Measurements from ENCODE around the gene PKIG. TPM values are rescaled to one million over a fixed set of nuclear protein-coding genes. Genes with fewer than 3 reads are reported as not detected.

Gene PKIG
- total RNA-seq: 1.4 and 1.7 TPM in 2 replicates

DNA sequence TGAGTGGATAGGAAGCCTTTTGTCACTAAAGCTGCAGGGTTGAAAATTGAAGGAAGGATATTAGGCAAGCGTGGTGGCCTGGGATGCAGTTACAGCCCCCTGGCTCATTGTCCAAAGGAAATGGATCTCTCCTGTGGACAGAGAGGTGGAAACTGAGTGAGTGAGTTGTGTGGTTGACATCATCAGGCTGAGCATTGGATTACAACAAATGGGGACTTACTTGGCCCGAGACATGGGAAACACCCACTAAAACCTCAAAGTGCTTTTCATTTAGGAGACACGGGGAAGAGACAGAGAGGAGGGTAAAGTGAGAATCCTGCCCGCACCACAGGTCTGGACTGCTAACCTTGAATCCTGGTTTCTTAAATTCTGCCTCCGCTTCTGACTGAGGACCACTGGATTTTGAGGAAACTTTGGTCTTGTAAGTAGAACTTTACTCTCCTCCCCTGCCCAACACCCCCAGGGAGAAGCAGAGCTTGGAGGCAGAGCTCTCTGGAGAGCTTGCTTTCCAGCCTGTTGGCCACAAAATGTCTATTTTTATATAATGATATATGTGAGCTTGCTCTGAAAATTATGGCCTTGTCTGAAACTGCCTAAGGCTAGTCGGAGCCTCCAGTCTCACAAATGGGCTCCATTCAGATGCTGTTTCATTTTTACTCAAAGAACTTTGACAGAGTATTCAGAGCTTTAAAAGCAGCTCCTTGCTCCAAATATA is at the start of gene PKIG:
Gene PKIG, plus strand, starts transcription at position 269 of the 715 bp plus-strand sequence. CDS start 31,978 bp downstream, outside the sequence.
- no peak within 1 kb of the TSS for H3K27ac Mint-ChIP-seq
- no peaks in the 10 kb centered on the region for H3K9me3 Mint-ChIP-seq
- no peak within 1 kb of the TSS for H3K4me3 Mint-ChIP-seq (ENCODE audit: low read depth)
- no peak for DNase-seq (ENCODE audit: low spot score)
- no peaks in the 10 kb centered on the region for H3K36me3 Mint-ChIP-seq (ENCODE audit: low read depth)
- intact Hi-C loops (cut with micrococcal nuclease): no loop called here
- peaks cover 3% of the 10 kb centered on the region for H3K27me3 Mint-ChIP-seq (ENCODE audit: low read depth)
- H3K4me1 Mint-ChIP-seq (ENCODE audit: low read depth): peaks cover 24% of the 10 kb centered on the region

GRCh38 chr20:44532981-44533331 is 49.4 kb upstream of the PKIG start:
- Mint-ChIP-seq H3K4me1 (ENCODE audit: low read depth) (peaks cover 2% of the 10 kb centered on the region), H3K4me3 (ENCODE audit: low read depth) (no peak overlapping the region), H3K9me3 (no peaks in the 10 kb centered on the region), H3K36me3 (ENCODE audit: low read depth) (no peaks in the 10 kb centered on the region), H3K27me3 (ENCODE audit: low read depth) (peaks cover 7% of the 10 kb centered on the region), H3K27ac (no peak overlapping the region)
- no peak for DNase-seq (ENCODE audit: low spot score)
- intact Hi-C loops (cut with micrococcal nuclease): loop anchor here (5.0 kb wide), 1 partner anchor 39 kb away; no protein-coding TSS in a partner anchor

- Mint-ChIP-seq H3K4me3 (ENCODE audit: low read depth) (no peak overlapping the region), H3K9me3 (no peaks in the 10 kb centered on the region), H3K27ac (no peak overlapping the region), H3K4me1 (ENCODE audit: low read depth) (peaks cover 5% of the 10 kb centered on the region), H3K27me3 (ENCODE audit: low read depth) (peaks cover 9% of the 10 kb centered on the region), H3K36me3 (ENCODE audit: low read depth) (no peaks in the 10 kb centered on the region)
- DNase-seq (ENCODE audit: low spot score): no peak
- intact Hi-C loops (cut with micrococcal nuclease): loop anchor here (5.0 kb wide), 1 partner anchor 38 kb away; no protein-coding TSS in a partner anchor
These were observed 48.5 kb upstream of the PKIG start for GRCh38 chr20:44533928-44534327.

DNA sequence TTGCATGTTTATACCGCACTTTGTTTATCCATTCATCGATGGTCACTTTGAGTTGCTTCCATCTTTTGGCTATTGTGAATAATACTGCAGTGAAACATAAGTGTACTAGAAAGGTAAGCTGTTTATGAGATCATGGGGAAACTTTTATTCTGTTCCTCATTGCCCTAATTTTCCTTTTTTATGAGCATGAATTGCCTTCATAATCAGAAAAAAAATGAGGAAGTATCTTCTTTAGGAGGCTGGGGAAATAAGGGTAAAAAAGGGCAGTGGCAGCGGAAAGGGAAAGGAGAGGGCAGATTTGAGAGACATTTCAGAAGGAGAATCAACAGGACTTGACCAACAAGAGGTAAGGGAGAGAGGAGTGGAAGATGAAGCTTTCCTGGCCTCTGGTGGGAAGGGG is 46.2 kb upstream of the PKIG start:
- Mint-ChIP-seq H3K27me3 (ENCODE audit: low read depth) (peaks cover 9% of the 10 kb centered on the region), H3K9me3 (no peaks in the 10 kb centered on the region), H3K4me1 (ENCODE audit: low read depth) (peaks cover 5% of the 10 kb centered on the region), H3K27ac (no peak overlapping the region), H3K4me3 (ENCODE audit: low read depth) (no peak overlapping the region), H3K36me3 (ENCODE audit: low read depth) (no peaks in the 10 kb centered on the region)
- intact Hi-C loops (cut with micrococcal nuclease): no loop called here
- no peak for DNase-seq (ENCODE audit: low spot score)

GRCh38 chr20:44537993-44538392 is 44.4 kb upstream of the PKIG start:
- DNase-seq (ENCODE audit: low spot score): no peak
- no peak overlapping the region for H3K27ac Mint-ChIP-seq
- intact Hi-C loops (cut with micrococcal nuclease): no loop called here
- peaks cover 9% of the 10 kb centered on the region for H3K27me3 Mint-ChIP-seq (ENCODE audit: low read depth)
- no peaks in the 10 kb centered on the region for H3K9me3 Mint-ChIP-seq
- H3K36me3 Mint-ChIP-seq (ENCODE audit: low read depth): no peaks in the 10 kb centered on the region
- H3K4me3 Mint-ChIP-seq (ENCODE audit: low read depth): no peak overlapping the region
- H3K4me1 Mint-ChIP-seq (ENCODE audit: low read depth): peaks cover 5% of the 10 kb centered on the region

DNA sequence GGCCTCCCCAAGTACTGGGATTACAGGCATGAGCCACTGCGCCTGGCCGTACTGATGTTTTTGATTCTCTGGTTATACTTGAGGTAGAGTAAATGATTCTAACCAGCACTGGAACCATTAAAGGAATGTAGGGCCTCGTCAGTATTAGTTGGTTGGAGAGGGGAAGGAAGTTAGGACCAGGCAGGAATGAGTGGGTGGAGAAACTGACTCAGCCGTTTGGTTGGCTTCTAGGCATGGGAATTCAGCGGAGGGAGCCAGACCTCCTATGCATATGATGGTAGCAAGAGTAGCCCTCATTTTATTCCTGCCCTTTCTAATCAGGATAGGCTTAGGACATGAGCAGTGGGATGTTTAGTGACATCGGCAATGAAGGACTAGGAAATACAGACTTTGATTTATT is 41.5 kb upstream of the PKIG start:
- Mint-ChIP-seq H3K36me3 (ENCODE audit: low read depth) (no peaks in the 10 kb centered on the region), H3K4me3 (ENCODE audit: low read depth) (no peak overlapping the region), H3K27ac (no peak overlapping the region), H3K9me3 (no peaks in the 10 kb centered on the region), H3K27me3 (ENCODE audit: low read depth) (peaks cover 9% of the 10 kb centered on the region), H3K4me1 (ENCODE audit: low read depth) (peaks cover 5% of the 10 kb centered on the region)
- DNase-seq (ENCODE audit: low spot score): no peak
- intact Hi-C loops (cut with micrococcal nuclease): no loop called here

GRCh38 chr20:44541992-44542391 is 40.4 kb upstream of the PKIG start:
- Mint-ChIP-seq H3K27me3 (ENCODE audit: low read depth) (peaks cover 2% of the 10 kb centered on the region), H3K4me3 (ENCODE audit: low read depth) (no peak overlapping the region), H3K9me3 (no peaks in the 10 kb centered on the region), H3K4me1 (ENCODE audit: low read depth) (peaks cover 3% of the 10 kb centered on the region), H3K36me3 (ENCODE audit: low read depth) (no peaks in the 10 kb centered on the region), H3K27ac (no peak overlapping the region)
- DNase-seq (ENCODE audit: low spot score): no peak
- intact Hi-C loops (cut with micrococcal nuclease): no loop called here

DNA sequence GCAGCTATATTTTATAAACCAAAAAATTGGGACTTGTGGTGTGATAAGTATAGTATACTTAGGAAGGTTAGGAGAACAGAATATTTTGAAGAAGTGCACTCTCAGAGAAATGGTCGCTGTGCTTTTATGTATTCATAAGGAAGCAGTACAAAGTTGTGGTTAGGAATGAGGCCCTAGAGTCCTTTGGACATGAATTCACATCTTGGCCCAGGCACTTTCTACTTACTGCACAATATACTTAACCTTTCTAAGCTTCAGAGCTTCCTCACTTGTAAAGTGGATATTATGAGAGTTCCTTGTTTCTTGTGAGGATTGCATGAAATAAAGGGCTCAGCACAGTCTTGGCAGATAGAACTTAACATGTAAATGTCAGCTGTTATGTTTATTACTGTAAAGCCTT is 39.5 kb upstream of the PKIG start:
- H3K27ac Mint-ChIP-seq: no peak overlapping the region
- peaks cover 3% of the 10 kb centered on the region for H3K4me1 Mint-ChIP-seq (ENCODE audit: low read depth)
- no peaks in the 10 kb centered on the region for H3K36me3 Mint-ChIP-seq (ENCODE audit: low read depth)
- intact Hi-C loops (cut with micrococcal nuclease): no loop called here
- no peak for DNase-seq (ENCODE audit: low spot score)
- H3K9me3 Mint-ChIP-seq: no peaks in the 10 kb centered on the region
- peaks cover 6% of the 10 kb centered on the region for H3K27me3 Mint-ChIP-seq (ENCODE audit: low read depth)
- no peak overlapping the region for H3K4me3 Mint-ChIP-seq (ENCODE audit: low read depth)

- peaks cover 2% of the 10 kb centered on the region for H3K4me1 Mint-ChIP-seq (ENCODE audit: low read depth)
- DNase-seq (ENCODE audit: low spot score): no peak
- H3K27me3 Mint-ChIP-seq (ENCODE audit: low read depth): peaks cover 6% of the 10 kb centered on the region
- H3K9me3 Mint-ChIP-seq: no peaks in the 10 kb centered on the region
- intact Hi-C loops (cut with micrococcal nuclease): no loop called here
- H3K27ac Mint-ChIP-seq: no peak overlapping the region
- no peak overlapping the region for H3K4me3 Mint-ChIP-seq (ENCODE audit: low read depth)
- no peaks in the 10 kb centered on the region for H3K36me3 Mint-ChIP-seq (ENCODE audit: low read depth)
These were observed 39.0 kb upstream of the PKIG start for GRCh38 chr20:44543358-44543757.

GRCh38 chr20:44544263-44544662 is 38.1 kb upstream of the PKIG start:
- Mint-ChIP-seq H3K27me3 (ENCODE audit: low read depth) (peaks cover 7% of the 10 kb centered on the region), H3K4me1 (ENCODE audit: low read depth) (no peaks in the 10 kb centered on the region), H3K9me3 (no peaks in the 10 kb centered on the region), H3K36me3 (ENCODE audit: low read depth) (no peaks in the 10 kb centered on the region), H3K27ac (no peak overlapping the region), H3K4me3 (ENCODE audit: low read depth) (no peak overlapping the region)
- DNase-seq (ENCODE audit: low spot score): no peak
- intact Hi-C loops (cut with micrococcal nuclease): no loop called here

- H3K9me3 Mint-ChIP-seq: no peaks in the 10 kb centered on the region
- H3K27ac Mint-ChIP-seq: no peak overlapping the region
- peaks cover 8% of the 10 kb centered on the region for H3K27me3 Mint-ChIP-seq (ENCODE audit: low read depth)
- DNase-seq (ENCODE audit: low spot score): no peak
- H3K36me3 Mint-ChIP-seq (ENCODE audit: low read depth): no peaks in the 10 kb centered on the region
- H3K4me1 Mint-ChIP-seq (ENCODE audit: low read depth): peaks cover under 1% of the 10 kb centered on the region
- no peak overlapping the region for H3K4me3 Mint-ChIP-seq (ENCODE audit: low read depth)
- intact Hi-C loops (cut with micrococcal nuclease): no loop called here
These were observed 35.0 kb upstream of the PKIG start for GRCh38 chr20:44547419-44547818.

- intact Hi-C loops (cut with micrococcal nuclease): no loop called here
- no peaks in the 10 kb centered on the region for H3K9me3 Mint-ChIP-seq
These were observed 33.3 kb upstream of the PKIG start for GRCh38 chr20:44549123-44549522.

DNA sequence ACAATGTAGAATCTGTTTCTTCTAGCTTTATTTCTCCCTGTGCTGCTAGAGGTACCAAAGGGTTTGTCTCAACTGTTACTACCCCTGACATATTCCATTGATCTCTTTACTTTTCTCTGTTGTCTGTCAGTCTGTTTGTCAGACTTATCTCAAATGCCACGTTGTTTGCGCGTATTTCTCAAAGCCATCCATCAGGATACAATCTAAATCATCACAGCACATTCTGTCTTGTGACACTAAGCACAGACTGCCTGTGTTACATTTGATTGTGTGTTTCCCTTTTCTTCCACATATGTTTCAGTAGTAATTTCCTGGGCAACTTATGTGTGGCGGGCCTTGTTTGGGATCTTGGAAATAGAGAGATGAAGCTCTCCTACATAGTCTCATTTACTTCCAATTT is 30.3 kb upstream of the PKIG start:
- no peak overlapping the region for H3K4me3 Mint-ChIP-seq (ENCODE audit: low read depth)
- no peak for DNase-seq (ENCODE audit: low spot score)
- H3K9me3 Mint-ChIP-seq: no peaks in the 10 kb centered on the region
- peaks cover 8% of the 10 kb centered on the region for H3K27me3 Mint-ChIP-seq (ENCODE audit: low read depth)
- H3K4me1 Mint-ChIP-seq (ENCODE audit: low read depth): peaks cover 15% of the 10 kb centered on the region
- no peaks in the 10 kb centered on the region for H3K36me3 Mint-ChIP-seq (ENCODE audit: low read depth)
- H3K27ac Mint-ChIP-seq: no peak overlapping the region
- intact Hi-C loops (cut with micrococcal nuclease): no loop called here

More at GRCh38 chr20:44549123-44549522, 33.3 kb upstream of the PKIG start:
- no peak for DNase-seq (ENCODE audit: low spot score)
- Mint-ChIP-seq H3K27me3 (ENCODE audit: low read depth) (peaks cover 8% of the 10 kb centered on the region), H3K36me3 (ENCODE audit: low read depth) (no peaks in the 10 kb centered on the region), H3K4me1 (ENCODE audit: low read depth) (peaks cover 15% of the 10 kb centered on the region), H3K4me3 (ENCODE audit: low read depth) (no peak overlapping the region), H3K27ac (no peak overlapping the region)

GRCh38 chr20:44552568-44552949 is 29.8 kb upstream of the PKIG start:
- no peaks in the 10 kb centered on the region for H3K9me3 Mint-ChIP-seq
- H3K4me3 Mint-ChIP-seq (ENCODE audit: low read depth): no peak overlapping the region
- no peak for DNase-seq (ENCODE audit: low spot score)
- peaks cover 4% of the 10 kb centered on the region for H3K27me3 Mint-ChIP-seq (ENCODE audit: low read depth)
- no peaks in the 10 kb centered on the region for H3K36me3 Mint-ChIP-seq (ENCODE audit: low read depth)
- H3K4me1 Mint-ChIP-seq (ENCODE audit: low read depth): peaks cover 15% of the 10 kb centered on the region
- peak overlapping the region; percentile 76 for H3K27ac Mint-ChIP-seq
- intact Hi-C loops (cut with micrococcal nuclease): no loop called here

Data from activated T-helper 2 cell treated with anti-CD3 and anti-CD28 coated beads, Interferon-gamma antibody, Interleukin-2, Interleukin-4, amounts not matched to agents 10 μg/mL and 5 μg/mL and 100 μg/mL, durations not matched to agents 14 hours and 24 hours and 36 hours (primary cell).